H1 (cell line): ENCODE measurements around the gene OR2AE1. TPM values are rescaled to one million over a fixed set of nuclear protein-coding genes. Genes with fewer than 3 reads are reported as not detected.

Experiments
- CHD2 ChIP-seq: IDR thresholded peaks from 2 replicates; pipeline ENCODE4 v1.6.1; 2012; ENCODE audit warnings: low read length, improper control_type of control experiment
- HDAC2 ChIP-seq, 2 experiments: fragments of 300-600 bp in 1 of 2; sonication (generic) in 1 of 2; IDR thresholded peaks; 2 replicates each; pipeline ENCODE4 v1.6.1; 2011 to 2012; ENCODE audit warnings: low read depth in 2 of 2, low read length in 2 of 2, mild to moderate bottlenecking in 2 of 2, moderate library complexity in 2 of 2, borderline replicate concordance in 1 of 2, inconsistent platforms in 1 of 2
- POLR2A ChIP-seq, 2 experiments: IDR thresholded peaks; 1 replicate in 1 of 2; 2 replicates in 1 of 2; pipeline ENCODE4 v1.6.1; 2011; ENCODE audit warnings: low read depth in 2 of 2, low read length in 2 of 2, mild to moderate bottlenecking in 2 of 2; ENCODE audit errors: control extremely low read depth in 1 of 2
- TCF12 ChIP-seq: IDR thresholded peaks from 2 replicates; pipeline ENCODE4 v1.6.1; 2011; ENCODE audit warnings: low read depth, mild to moderate bottlenecking, low read length
- polyA plus RNA-seq, 7 experiments: library from polyadenylated mRNA; depleted of rRNA in 3 of 7; stranded (reverse) in 5 of 7; unstranded in 2 of 7; fragments of >200 nt in 5 of 7; fragments of 200-250 nt in 2 of 7; gene quantifications; 1 replicate in 5 of 7; 2 replicates in 1 of 7; 4 replicates in 1 of 7; pipeline versions ENCODE4 v1.2.1 to v1.2.3, GENCODE V29; 2011 to 2013; ENCODE audit warnings: missing spikeins in 2 of 7, mixed read lengths in 2 of 7
- total RNA-seq: library from RNA; stranded (reverse); fragmentation: NEBNext Ultra II Directional; extraction: Animal tissue kit (Norgen Biotek cat#: 25700); gene quantifications from 2 replicates; pipeline ENCODE4 v1.2.1, GENCODE V29; 2021
- TF ChIP-seq, protein P1 (sequence below): IDR thresholded peaks from 2 replicates; pipeline ENCODE4 v1.6.1; 2011; ENCODE audit warnings: low read length, improper control_type of control experiment

Gene OR2AE1
- total and polyA plus RNA-seq, 2 of the 8 experiments (the other 6 are each of a cell fraction or from before 2014, with no cell fraction given): not detected

DNA sequence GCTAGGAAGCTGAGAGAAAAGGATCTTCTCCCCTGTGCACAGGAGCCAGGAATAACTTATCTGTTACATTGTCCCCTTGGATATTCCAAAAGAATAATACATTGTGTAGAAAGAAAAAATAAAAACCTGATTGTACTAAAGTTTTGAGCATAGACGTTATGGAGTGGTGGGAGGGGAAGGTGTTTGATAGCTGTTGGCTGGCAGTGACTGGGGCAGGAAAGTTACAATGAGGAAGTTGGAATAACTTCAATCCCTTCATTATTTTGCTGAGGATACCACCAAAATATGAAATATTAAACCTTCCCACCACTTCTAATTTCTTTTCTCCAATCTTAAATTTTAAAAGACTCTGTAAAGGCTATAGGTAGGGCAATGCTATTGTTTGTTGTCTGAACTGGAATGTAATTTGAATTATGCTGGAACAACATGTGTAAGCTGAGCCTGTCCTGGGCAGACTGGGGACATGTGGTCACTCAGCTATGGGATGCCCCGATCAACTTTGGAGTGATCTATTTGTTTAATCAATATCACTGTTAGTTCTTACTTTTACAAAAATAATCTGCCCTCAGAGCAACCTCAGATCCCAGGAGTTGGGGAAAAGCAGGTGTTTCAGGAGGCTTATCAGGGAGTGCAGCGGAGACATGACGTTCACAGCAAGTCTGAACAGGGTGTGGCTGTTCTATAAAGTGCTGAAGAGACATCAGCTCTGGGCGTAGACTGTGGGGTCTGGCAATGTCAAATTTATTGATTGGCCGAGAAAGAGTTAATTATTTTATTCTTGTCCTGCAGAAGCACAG is 28.2 kb downstream of the OR2AE1 start (continued):
- TF ChIP-seq, protein P1, sequence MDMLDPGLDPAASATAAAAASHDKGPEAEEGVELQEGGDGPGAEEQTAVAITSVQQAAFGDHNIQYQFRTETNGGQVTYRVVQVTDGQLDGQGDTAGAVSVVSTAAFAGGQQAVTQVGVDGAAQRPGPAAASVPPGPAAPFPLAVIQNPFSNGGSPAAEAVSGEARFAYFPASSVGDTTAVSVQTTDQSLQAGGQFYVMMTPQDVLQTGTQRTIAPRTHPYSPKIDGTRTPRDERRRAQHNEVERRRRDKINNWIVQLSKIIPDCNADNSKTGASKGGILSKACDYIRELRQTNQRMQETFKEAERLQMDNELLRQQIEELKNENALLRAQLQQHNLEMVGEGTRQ: no peak
- TF ChIP-seq POLR2A (IDR thresholded peaks at IDR 0.05; ENCODE audit: control extremely low read depth in 1 of 2, low read depth in 2 of 2, low read length in 2 of 2) (no peak), HDAC2 (IDR thresholded peaks at IDR 0.05; ENCODE audit: borderline replicate concordance in 1 of 2, low read depth in 2 of 2, low read length in 2 of 2) (no peak), CHD2 (no peak), TCF12 (no peak)
